ENCODE results near the gene CYB561.

The CYB561 gene

GRCh38 chr17:63445954-63446752 is at the start of gene CYB561:
Gene CYB561 (minus strand): TSS chr17:63446306. CDS start chr17:63437547, 8,759 bp downstream.
- peak; percentile 59 for DNase-seq (ENCODE audit: low read depth)
- peak; percentile 22 for TF ChIP-seq CTCF (conservative IDR thresholded peaks at IDR 0.05; ENCODE audit: low read depth, low read length)
- H3K4me3 ChIP-seq (ENCODE audit: low read depth, low read length), result peak within 1 kb of the TSS; percentile 59

- TF ChIP-seq CTCF (conservative IDR thresholded peaks at IDR 0.05; ENCODE audit: low read depth, low read length), result no peak
- no peak for DNase-seq (ENCODE audit: low read depth)
- no peak overlapping the region for H3K4me3 ChIP-seq (ENCODE audit: low read depth, low read length)
These were observed 49.4 kb upstream of the CYB561 start for GRCh38 chr17:63495491-63495890.

GRCh38 chr17:63494300-63494928 is 48.3 kb upstream of the CYB561 start:
- no peak overlapping the region for H3K4me3 ChIP-seq (ENCODE audit: low read depth, low read length)
- TF ChIP-seq CTCF (conservative IDR thresholded peaks at IDR 0.05; ENCODE audit: low read depth, low read length), result no peak
- no peak for DNase-seq (ENCODE audit: low read depth)

- no peak for TF ChIP-seq CTCF (conservative IDR thresholded peaks at IDR 0.05; ENCODE audit: low read depth, low read length)
- DNase-seq (ENCODE audit: low read depth), result no peak
- no peak overlapping the region for H3K4me3 ChIP-seq (ENCODE audit: low read depth, low read length)
These were observed 47.3 kb upstream of the CYB561 start for GRCh38 chr17:63493411-63493810.

- DNase-seq (ENCODE audit: low read depth), result peak; percentile 22
- no peak for TF ChIP-seq CTCF (conservative IDR thresholded peaks at IDR 0.05; ENCODE audit: low read depth, low read length)
- H3K4me3 ChIP-seq (ENCODE audit: low read depth, low read length), result no peak overlapping the region
These were observed 46.8 kb upstream of the CYB561 start for GRCh38 chr17:63492940-63493339.

GRCh38 chr17:63491977-63492618 is 46.0 kb upstream of the CYB561 start:
- no peak overlapping the region for H3K4me3 ChIP-seq (ENCODE audit: low read depth, low read length)
- no peak for TF ChIP-seq CTCF (conservative IDR thresholded peaks at IDR 0.05; ENCODE audit: low read depth, low read length)
- DNase-seq (ENCODE audit: low read depth), result no peak

Measured in choroid plexus epithelial cell (primary cell).